ENCODE results near the gene ITGB5. TPM values are rescaled to one million over a fixed set of nuclear protein-coding genes. Genes with fewer than 3 reads are reported as not detected.

ITGB5 gene
- total RNA-seq, 2 donors from 2014 or later, result 93.0 to 103 TPM

DNA sequence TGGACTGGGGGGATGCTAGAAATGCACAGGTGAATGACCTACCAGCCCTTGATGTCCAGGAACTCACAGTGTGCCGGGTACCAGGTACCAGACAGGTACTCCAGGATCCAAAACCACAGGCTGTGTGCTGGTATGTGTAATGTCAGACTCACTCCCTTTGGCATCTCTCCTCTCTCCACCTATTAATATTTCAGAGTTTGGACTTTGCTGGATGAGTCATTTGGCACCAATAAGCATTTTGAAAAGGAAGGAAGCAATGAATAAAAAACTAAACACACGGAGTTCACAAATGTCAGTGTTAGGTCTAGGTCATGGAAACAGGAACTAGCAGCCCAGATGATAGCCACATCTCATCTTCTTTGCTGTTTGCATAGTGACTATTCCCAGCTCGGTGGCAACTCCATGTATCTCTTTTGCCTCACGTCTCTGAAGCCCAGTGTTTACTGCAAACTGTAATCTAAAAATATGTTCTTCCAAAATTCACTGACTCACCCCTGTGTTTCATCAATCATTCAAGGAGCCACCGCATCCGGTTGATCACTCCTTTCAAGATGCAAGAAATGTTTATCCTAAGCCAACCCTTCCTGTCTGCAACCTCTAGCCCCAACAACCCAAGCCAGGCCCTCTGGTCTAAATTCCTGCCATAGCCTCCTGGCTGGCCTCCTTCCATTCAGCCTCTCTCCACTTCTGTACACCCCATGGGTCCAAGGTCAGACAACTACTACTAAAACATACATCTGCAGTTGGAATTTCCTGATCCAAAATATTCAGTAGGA, 8.4 kb downstream of the ITGB5 start:
- intact Hi-C loops (cut with DNase I, micrococcal nuclease), result no loop called here
- DNase-seq, result no peak
- peak; percentile 86 for ATAC-seq

DNA sequence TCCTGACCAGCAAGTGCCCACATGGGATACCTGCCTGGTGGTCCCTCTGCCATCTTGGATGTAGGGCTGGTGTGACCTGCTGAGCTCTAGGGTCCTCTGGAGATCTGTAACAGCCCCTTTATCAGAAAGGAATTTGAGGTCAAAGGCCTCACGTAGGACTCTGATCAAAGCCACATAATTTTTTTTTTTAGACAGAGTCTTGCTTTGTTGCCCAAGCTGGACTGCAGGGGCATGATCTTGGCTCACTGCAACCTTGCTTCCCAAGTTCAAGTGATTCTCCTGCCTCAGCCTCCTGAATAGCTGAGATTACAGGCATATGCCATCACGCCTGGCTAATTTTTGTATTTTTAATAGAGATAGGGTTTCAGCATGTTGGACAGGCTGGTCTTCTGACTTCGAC, 9.5 kb downstream of the ITGB5 start:
- ATAC-seq (no peak), DNase-seq (no peak)
- intact Hi-C loops (cut with DNase I, micrococcal nuclease), result no loop called here

DNA sequence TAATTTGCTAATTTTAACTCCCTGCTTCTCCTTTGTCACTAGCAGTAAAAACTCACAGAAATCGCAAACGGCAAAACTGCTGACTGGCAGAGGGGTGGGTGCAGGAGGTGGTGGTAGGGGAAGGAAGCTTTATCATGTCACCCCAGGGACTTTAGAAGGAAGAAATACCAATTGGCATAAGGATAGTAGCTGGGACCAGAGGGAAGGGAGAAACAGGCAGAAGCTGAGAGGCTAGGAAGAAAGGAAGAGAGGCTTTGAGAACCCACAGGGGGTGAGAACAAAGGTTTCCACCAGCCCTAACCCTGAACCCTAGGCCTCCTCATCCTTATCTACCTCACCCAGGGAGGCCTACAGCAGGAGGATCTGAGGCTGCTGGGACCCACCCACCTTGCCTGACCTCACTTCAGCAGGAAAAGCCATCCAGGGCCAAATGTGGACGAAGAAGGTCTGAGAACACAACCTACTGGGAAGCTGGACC, 10.7 kb downstream of the ITGB5 start:
- ATAC-seq (no peak), DNase-seq (no peak)
- intact Hi-C loops (cut with DNase I, micrococcal nuclease), result no loop called here

DNA sequence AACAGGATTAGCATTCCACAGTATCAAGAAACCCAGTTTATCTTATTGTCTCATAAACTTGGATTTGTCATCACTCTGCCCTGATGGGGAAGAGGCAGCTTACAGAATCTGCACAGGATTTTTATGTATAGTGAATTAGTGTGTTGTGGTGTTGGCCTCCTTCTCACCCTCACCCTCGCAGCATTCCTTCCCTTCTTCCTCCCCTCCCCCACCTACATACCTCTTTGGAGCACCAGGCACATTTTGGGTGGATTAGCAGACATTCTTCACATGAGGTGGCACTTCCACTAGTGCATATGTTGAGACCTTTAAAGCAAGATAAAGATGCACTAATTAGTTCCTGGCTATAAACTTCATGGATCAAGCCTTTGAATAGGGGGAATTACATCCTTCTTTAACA, 13.9 kb downstream of the ITGB5 start:
- no peak for ATAC-seq
- intact Hi-C loops (cut with DNase I, micrococcal nuclease), result no loop called here
- no peak for DNase-seq

DNA sequence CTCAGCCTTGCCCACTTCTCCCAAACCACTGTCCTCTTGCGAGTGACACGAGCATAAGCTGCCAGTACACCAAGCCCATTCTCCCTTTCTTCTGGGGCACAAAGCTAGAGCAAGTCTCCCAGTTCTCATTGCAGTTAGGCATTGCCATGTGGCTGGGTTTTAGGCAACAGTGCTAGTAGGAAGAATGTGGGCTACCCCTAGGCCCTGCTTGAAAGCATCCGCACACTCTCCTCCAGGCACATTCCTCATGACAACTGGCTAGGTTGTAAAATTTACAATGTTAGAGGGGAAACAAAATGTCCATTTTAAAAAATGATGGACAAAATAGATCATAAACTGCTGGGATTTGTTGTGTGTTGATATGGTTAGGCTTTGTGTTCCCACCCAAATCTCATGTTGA, 19.7 kb downstream of the ITGB5 start:
- ATAC-seq (no peak), DNase-seq (no peak)
- intact Hi-C loops (cut with DNase I, micrococcal nuclease), result no loop called here

DNA sequence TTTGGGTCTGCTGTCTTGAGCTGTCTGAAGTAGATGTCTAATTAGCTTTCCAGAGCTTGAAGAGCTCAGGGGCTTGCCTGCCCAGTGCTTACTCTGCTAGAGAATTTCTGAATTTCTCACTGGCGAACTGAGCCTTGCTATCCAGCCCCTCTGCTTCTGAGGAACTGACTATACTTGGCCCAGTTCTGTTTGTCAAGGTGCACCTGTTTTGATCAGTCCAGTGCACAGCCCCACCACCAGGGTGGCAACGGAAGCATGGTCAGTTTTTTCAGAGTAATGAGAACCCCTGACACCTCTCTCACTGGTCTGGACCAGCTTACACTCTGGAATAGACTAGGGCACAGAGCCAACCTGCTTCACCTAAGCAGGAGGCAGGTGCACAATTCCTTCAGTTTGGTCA, 25.2 kb downstream of the ITGB5 start:
- DNase-seq, result no peak
- ATAC-seq, result no peak

DNA sequence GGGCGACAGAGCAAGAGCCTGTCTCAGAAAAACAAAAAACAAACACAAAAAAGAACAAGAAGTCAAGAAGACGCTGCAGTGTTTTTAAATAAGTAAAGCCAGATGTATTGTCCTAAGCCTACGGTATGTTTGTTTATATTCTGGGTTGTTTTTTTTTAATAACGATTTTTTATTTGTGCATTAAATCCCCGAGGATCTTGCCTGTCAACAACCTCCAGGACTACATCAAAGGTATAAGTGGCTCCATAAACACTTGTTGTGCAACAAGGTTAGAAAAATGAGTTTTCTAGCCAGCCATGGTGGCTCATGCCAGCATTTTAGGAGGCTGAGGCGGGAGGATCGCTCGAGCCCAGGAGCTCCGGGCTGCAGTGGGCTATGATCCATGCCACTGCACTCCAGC, 26.1 kb downstream of the ITGB5 start:
- ATAC-seq (no peak), DNase-seq (no peak)
- intact Hi-C loops (cut with DNase I, micrococcal nuclease), result no loop called here

More for the DNA sequence above, 25.2 kb downstream of the ITGB5 start:
- intact Hi-C loops (cut with DNase I, micrococcal nuclease), result no loop called here

DNA sequence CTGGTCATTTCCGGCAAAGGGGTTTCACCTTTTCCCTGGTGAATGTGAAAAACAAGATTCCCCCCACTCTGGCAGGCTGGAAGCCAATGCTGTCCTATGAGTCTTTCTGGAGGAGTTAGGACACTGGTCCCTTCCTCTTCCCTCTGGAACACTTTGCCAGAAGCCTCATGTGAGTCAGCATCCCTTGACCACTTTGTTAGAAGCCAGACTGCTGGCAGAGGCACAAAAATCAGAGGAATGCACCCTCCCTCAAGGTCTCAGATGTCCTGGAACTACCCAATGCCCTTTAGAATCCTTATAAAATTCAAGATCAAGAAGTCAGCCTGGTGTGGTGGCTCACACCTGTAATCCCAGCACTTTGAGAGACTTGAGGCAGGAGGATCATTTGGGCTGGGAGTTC, 26.6 kb downstream of the ITGB5 start:
- DNase-seq, result peak; percentile 16 to 64
- ATAC-seq, result no peak
- intact Hi-C loops (cut with DNase I, micrococcal nuclease), result no loop called here

DNA sequence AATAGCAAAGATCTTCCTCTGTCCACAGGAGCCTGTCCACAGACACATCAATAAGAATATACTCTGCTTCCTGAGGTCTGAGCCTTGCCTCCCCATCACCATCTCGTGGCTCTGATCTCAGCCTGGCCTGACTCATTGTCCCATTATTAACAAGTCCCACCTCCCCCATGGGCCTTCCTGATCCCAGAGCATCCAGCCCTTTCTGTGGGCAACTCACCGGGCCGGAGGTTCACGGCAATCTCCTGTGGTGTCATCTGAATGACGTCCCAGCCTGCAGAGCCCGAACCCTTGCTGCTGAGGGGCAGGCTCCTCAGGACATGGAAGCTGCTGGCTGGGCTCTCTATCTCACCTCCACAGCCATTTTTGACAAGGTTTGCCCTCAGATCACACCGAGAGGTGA, 28.1 kb downstream of the ITGB5 start:
- DNase-seq, result no peak
- intact Hi-C loops (cut with DNase I, micrococcal nuclease), result no loop called here
- no peak for ATAC-seq

DNA sequence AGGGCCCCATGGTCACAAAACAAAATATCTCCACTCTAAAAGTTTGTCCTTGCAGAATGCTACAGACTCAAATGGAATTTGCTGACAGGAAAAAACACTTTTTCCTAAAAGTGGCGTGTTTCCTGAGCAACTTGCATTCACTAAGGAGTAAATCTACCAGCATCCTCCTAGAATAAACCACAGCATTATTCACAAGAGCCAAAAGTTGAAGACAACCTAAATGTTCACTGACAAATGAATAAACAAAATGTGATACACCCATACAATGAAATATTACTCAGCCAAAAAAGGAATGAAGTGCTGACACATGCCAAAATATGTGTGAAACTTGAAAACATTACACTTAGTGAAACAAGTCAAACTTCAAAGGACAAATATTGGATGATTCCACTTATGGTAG, 28.9 kb downstream of the ITGB5 start:
- ATAC-seq (no peak), DNase-seq (no peak)
- intact Hi-C loops (cut with DNase I, micrococcal nuclease), result no loop called here

DNA sequence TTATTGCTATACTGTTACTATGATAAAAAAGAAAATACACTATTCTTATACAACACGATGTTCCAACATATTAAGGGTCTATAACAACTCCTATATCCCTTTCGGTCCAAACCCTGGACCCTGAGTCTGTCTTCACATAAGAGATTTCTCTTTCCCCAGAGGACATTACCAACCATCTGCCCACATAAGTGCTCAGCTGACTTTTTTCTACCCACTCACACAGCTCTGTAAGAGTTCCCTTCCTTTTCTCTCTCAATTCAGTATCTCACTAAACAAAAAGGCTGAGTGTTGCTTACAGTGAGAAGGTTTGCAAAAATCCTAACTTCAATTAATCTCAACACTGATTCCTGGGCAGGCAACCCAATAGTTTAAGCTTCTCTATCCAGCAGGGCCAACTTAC, 30.5 kb downstream of the ITGB5 start:
- DNase-seq (no peak), ATAC-seq (no peak)
- intact Hi-C loops (cut with DNase I, micrococcal nuclease), result no loop called here

DNA sequence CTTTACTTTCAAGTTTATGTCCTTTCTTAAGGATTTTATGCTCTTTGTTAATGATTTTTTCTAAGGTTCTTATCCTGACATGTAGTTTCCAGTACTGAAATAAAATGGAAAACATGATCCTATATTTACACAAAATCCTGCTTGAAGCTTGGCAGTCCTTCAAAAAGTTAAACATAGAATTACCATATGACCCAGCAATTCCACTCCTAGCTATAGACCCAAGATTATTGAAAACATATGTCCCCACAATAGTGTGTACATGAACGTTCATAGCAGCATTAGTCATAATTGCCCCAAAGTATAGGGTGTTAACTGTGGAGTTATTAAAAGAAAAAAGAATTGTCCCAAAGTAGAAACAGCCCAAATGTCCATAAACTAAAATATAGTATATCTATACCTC, 33.2 kb downstream of the ITGB5 start:
- intact Hi-C loops (cut with DNase I, micrococcal nuclease), result no loop called here
- ATAC-seq, result no peak
- no peak for DNase-seq

DNA sequence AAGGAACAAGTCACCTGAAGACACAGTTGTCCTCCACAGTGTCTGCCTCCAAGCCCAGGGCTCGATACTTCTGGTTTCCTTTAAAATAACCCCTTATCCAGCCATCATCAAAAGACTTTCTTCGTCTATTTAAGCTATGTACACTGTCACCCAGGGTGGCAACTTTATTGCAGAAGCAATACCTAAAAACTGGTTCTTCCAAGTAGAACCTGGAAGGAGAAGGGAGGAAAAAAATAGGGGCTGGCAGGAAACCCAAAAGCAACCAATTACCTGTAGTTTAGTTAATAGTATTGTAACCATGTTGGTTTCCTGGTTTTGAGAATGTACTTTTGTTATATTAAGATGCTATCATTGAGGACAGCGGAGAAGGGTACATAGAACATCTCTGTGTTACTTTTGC, 33.7 kb downstream of the ITGB5 start:
- intact Hi-C loops (cut with DNase I, micrococcal nuclease), result no loop called here
- DNase-seq, result no peak
- no peak for ATAC-seq

DNA sequence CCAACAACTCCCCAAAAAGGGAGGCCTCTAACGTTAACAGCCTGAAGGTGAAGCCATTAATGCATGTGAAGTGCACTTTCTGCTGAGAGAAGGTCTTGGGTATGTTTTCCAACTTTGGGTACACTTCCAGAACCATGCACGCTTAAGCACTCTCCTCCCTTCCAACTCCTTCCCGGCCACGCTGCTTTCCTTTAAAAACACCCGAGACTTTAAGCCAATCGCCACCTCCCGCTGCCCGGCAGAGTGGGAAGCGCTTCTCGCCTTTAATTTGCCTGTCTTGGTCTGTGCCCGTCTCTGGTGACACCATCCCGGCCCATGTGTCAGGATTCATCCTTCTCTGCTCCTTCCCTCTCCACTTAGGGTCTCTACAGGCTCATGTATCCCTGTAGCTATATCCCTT, 35.3 kb downstream of the ITGB5 start:
- no peak for ATAC-seq
- DNase-seq, result no peak
- intact Hi-C loops (cut with DNase I, micrococcal nuclease), result no loop called here

DNA sequence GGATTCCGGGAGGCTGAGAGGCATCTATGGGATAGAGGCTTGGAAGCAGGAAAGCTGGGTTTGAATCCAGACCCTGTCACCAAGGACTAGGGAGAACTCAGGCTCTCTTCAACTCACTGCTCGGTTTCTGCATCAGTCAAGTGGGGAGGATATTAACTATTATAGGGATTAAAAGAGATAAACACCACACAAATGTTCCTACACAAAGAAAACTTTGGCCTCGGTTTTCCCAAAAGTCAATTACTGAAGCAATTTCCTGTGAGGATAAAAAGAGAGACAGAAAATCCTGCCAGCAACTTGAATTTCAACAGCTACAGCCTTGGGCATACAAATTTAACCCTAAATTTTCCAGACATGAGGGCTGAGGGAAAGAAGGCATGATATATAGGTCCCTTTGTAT, 36.0 kb downstream of the ITGB5 start:
- no peak for DNase-seq
- no peak for ATAC-seq
- intact Hi-C loops (cut with DNase I, micrococcal nuclease), result no loop called here

DNA sequence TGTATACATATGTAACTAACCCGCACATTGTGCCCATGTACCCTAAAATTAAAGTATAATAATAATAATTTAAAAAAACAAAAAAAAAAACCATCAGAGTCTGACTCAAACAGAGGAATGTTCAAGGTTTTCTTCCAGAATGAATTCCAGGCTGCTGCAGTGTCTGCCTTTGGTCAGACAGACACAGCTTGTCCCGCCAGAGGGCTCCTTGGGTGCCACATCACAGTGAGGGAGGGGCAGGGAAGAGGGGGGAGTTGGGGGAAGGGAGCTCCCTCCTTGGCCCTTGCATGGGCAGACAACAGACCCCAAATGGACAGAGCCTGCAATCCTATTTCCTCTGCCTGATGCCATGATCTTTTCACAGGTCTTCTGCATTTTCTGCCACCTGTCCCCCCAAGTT, 36.5 kb downstream of the ITGB5 start:
- no peak for ATAC-seq
- DNase-seq, result no peak
- intact Hi-C loops (cut with DNase I, micrococcal nuclease), result no loop called here

DNA sequence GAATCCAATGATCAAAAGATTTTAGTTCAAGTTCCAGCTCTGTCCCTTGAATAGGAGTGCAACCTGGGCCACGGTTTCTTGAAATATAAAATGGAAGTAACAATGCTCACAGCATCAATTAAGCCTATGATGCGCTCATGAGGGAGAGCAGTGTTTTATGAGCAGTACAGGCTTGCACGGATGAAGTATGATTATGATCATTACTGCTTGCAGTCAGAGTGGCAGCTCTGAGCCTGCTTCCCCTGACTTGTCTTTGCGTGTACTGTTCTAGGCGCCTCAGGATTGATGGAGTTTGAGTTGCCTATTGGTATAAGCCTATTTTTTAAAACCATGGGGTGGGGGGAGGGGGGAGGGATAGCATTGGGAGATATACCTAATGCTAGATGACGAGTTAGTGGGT, 37.0 kb downstream of the ITGB5 start:
- ATAC-seq (no peak), DNase-seq (no peak)
- intact Hi-C loops (cut with DNase I, micrococcal nuclease), result no loop called here

DNA sequence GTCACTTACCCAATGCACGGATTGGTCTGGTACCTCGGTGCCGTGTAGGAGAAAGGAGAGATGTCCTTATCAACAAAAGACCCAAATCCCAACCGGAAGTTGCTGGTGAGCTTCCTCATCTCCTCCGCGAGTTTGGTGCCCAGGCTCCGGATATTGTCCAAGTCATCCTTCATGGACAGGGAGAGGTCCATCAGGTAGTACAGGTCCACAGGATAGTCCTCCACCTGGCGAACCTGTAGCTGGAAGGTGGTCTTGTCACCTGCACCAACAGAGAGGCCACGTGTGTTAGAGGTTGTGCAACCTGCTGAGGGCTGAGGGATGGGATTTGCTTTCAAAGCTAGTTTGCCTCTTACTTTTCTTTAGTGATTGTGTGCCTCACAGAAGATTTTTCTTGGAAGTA, 38.9 kb downstream of the ITGB5 start:
- DNase-seq, result no peak
- no peak for ATAC-seq
- intact Hi-C loops (cut with DNase I, micrococcal nuclease), result no loop called here

DNA sequence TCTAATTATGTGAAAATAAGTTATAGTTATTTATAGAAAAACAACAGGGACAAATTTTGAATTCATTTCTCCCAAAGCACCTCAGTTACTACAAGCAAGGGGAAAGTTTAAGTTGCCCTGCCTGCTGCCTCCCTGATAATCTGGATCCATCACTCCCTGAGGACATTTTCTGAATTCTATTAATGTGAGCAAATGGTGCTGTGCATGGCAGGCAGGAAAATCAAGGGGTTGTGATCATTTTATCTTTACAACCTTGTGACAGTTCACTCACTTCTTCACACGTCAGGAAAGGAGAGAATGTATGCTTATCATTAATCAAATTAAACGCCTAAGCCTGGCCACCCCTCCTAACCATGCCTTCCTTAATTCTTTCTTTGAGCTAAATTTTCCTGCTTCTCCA, 39.3 kb downstream of the ITGB5 start:
- ATAC-seq (no peak), DNase-seq (no peak)
- intact Hi-C loops (cut with DNase I, micrococcal nuclease), result no loop called here

DNA sequence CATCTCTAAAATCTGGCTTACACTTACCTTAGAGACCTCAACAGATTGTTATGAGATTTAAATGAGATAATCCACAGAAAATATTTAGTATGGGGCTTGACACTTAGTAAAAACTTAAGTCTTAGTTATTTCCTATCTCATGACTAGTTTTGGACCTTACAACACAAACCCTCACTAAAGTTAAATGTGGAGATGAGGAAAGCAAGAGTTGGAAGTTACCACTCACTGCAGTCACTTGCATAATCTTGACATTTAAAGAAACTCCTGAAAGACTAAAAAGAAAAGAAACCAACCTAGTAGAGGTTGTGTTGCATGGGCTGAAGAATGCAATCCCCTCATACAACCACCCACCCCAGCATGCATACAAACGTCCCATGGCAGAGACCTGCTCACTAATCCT, 40.1 kb downstream of the ITGB5 start:
- intact Hi-C loops (cut with DNase I, micrococcal nuclease), result no loop called here
- ATAC-seq, result no peak
- no peak for DNase-seq

DNA sequence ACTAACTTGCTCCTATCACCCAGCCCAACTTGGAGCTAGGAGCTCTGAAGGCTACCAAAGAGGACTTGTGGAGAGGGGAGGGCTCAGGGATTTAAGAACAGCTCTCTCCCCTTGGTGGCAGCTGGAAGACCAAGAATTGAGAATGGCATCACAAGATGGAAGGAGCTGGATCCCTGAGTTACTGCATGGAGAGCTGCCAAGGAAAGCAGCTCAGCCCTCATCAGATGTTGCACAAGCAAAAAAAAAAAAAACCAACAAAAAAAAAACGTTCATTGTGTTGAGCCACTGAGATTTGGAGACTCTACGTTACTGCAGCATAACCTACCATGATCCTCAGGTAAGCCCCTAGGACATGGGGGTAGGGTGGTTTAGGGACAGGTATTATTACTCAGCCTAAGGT, 41.0 kb downstream of the ITGB5 start:
- intact Hi-C loops (cut with DNase I, micrococcal nuclease), result no loop called here
- DNase-seq (no peak), ATAC-seq (no peak)

Measured in left colon (tissue), 2 donors.